ENCODE data around the gene PRR14L.
"Not testable (repeated sequence)": the region's sequence is repeated elsewhere in the genome, so short reads cannot be mapped to it uniquely, and the experiment has no call there.

The PRR14L gene

DNA sequence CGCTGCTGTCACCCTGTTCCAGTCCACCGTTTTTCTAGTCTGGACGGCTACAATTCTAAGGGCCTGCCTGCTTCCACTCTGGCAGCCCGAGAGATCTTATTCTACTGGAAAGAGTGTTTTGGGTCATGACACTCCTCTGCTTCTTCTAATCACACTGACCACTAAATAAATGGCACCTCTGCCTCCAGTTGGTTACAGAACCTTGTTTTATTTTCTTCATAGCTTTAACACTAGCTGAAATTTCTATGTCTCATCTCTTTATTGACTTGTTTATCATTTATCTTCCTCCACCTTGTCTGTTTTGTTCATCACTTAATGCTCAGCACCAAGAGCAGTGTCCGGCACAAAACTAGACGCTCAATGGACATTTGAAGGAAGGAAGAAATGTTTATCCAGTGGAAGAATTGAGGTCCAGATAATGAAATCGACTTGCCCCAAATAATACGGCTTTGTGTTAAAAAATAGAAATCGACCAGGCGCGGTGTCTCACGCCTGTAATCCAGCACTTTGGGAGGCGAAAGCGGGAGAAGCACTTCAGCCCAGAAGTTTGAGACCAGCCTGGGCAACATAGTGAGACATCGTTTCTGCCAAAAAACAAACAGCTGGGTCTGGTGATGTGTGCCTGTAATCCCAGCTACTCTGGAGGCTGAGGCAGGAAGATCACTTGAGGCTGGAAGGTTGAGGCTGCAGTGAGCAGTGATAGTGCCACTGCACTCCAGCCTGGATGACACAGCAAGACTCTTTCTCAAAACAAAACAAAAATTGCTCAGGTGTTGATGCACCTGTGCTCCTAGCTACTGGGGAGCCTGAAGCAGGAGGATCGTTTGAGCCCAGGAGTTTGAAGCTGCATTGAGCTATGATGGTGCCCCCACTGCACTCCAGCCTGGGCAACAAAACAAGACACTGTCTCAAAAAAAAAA lies 693 bp upstream of the PRR14L start:
- peak overlapping the region; percentile 80 for H3K4me3 ChIP-seq (ENCODE audit: low read length)
- no peak for DNase-seq (ENCODE audit: low read depth)
- TF ChIP-seq CTCF (conservative IDR thresholded peaks at IDR 0.05; ENCODE audit: low read depth, low read length): no peak

DNA sequence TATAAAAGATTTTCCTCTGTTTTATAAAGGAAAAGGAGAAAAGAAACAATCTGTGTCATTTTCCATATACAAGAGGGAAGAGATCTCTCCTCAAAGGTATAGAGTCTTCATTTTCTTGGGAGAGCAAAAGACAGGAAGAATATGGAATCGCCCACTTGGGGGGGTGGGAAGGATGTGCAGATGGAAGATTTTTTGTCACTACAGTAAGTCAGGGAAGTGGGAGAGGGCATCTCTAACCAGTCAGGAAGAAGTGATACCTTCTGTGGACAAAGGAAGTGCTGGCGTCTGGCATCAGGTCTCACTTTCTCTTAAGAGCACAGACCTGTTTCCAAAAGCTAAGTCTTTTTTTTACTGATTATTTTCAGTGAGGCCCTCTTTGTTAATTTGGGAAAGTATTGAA lies 1.4 kb downstream of the PRR14L start:
- H3K4me3 ChIP-seq (ENCODE audit: low read length): peak overlapping the region; percentile 80
- no peak for DNase-seq (ENCODE audit: low read depth)

DNA sequence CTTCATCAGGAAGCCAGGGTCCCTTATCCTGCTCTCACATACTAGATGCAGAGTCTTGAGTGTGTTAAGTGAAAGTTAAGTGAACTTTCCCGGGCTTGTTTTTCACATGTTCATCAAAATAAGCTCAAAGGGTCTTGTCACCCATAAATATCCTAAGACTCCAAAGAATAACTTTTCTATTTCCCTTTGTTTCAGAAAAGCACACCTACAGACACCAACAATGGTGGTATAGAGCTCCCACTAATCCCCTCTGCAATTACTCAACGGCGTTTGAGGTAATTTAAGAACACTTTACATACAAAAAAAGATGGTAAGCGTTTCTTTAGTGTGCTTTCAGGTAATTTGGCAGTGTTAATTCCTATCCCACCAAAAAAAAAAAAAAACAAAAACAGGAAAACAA lies 2.5 kb downstream of the PRR14L start:
- peak overlapping the region; percentile 80 for H3K4me3 ChIP-seq (ENCODE audit: low read length)
- no peak for DNase-seq (ENCODE audit: low read depth)
- TF ChIP-seq CTCF (conservative IDR thresholded peaks at IDR 0.05; ENCODE audit: low read depth, low read length): no peak

More for the DNA sequence above, 1.4 kb downstream of the PRR14L start:
- no peak for TF ChIP-seq CTCF (conservative IDR thresholded peaks at IDR 0.05; ENCODE audit: low read depth, low read length)

GRCh38 chr22:31743871-31744270 lies 6.1 kb downstream of the PRR14L start:
- TF ChIP-seq CTCF (conservative IDR thresholded peaks at IDR 0.05; ENCODE audit: low read depth, low read length): no peak
- no peak overlapping the region for H3K4me3 ChIP-seq (ENCODE audit: low read length)
- DNase-seq (ENCODE audit: low read depth): no peak

- no peak overlapping the region for H3K4me3 ChIP-seq (ENCODE audit: low read length)
- no peak for TF ChIP-seq CTCF (conservative IDR thresholded peaks at IDR 0.05; ENCODE audit: low read depth, low read length)
- DNase-seq (ENCODE audit: low read depth): no peak
These were observed 7.2 kb downstream of the PRR14L start for GRCh38 chr22:31742682-31743081.

GRCh38 chr22:31742115-31742514 lies 7.8 kb downstream of the PRR14L start:
- TF ChIP-seq CTCF (conservative IDR thresholded peaks at IDR 0.05; ENCODE audit: low read depth, low read length): no peak
- no peak for DNase-seq (ENCODE audit: low read depth)
- no peak overlapping the region for H3K4me3 ChIP-seq (ENCODE audit: low read length)

GRCh38 chr22:31740314-31740713 lies 9.6 kb downstream of the PRR14L start:
- H3K4me3 ChIP-seq (ENCODE audit: low read length): not testable (repeated sequence)

More at GRCh38 chr22:31740314-31740713, 9.6 kb downstream of the PRR14L start:
- DNase-seq (ENCODE audit: low read depth): not testable (repeated sequence)
